OCI-LY7 (cell line): ENCODE results near the gene DACT3. TPM values are rescaled to one million over a fixed set of nuclear protein-coding genes. Genes with fewer than 3 reads are reported as not detected.
"Not testable (repeated sequence)": the region's sequence is repeated elsewhere in the genome, so short reads cannot be mapped to it uniquely, and the experiment has no call there.

Source experiments
- BruUV-seq: library from RNA; stranded (reverse); fragments of 400-500 nt; replicated peaks from 2 replicates; lab custom pipeline; 2021; lab: Mats Ljungman, UMichigan
- CTCF ChIA-PET: fragments of 300-600 bp; sonication (Branson Sonifier 250); formaldehyde crosslinking; loops from one replicate; lab custom pipeline; 2022; ENCODE audit warnings: antibody characterized with exemption; ENCODE audit not compliant: unreplicated experiment; lab: Charles Lee
- POLR2A ChIA-PET: fragments of 300-600 bp; sonication (Branson Sonifier 250); formaldehyde crosslinking; loops from one replicate; lab custom pipeline; 2022; ENCODE audit warnings: antibody characterized with exemption; lab: Charles Lee
- DNase-seq: peaks from one replicate; pipeline ENCODE4 v3.0.0-alpha.2; 2015; ENCODE audit warnings: low spot score
- H2AFZ ChIP-seq: fragments of 200-600 bp; sonication (generic), shearing (Covaris generic); 2 replicates; pipeline ENCODE4 v1.6.1; 2014; ENCODE audit warnings: mild to moderate bottlenecking, antibody characterized with exemption, low read length, moderate library complexity
- H3K27ac ChIP-seq: fragments of 200-600 bp; sonication (generic); 2 replicates; pipeline ENCODE4 v1.5.1; 2014; ENCODE audit warnings: mixed run types, low read depth, mild to moderate bottlenecking, moderate library complexity, low read length, inconsistent platforms; ENCODE audit not compliant: poor library complexity, severe bottlenecking
- H3K36me3 ChIP-seq: fragments of 200-600 bp; sonication (generic); 2 replicates; pipeline ENCODE4 v1.6.1; 2014; ENCODE audit warnings: mild to moderate bottlenecking, antibody characterized with exemption, low read length, moderate library complexity, mixed read lengths; ENCODE audit not compliant: insufficient read depth
- H3K4me1 ChIP-seq: fragments of 200-600 bp; sonication (generic); 2 replicates; pipeline ENCODE4 v1.5.1; 2014; ENCODE audit warnings: mild to moderate bottlenecking, low read length; ENCODE audit not compliant: insufficient read depth, poor library complexity, severe bottlenecking
- H3K4me2 ChIP-seq: fragments of 200-600 bp; sonication (generic); 2 replicates; pipeline ENCODE4 v1.6.1; 2014; ENCODE audit warnings: mild to moderate bottlenecking, low read length
- H3K4me3 ChIP-seq: fragments of 200-600 bp; sonication (generic); 2 replicates; pipeline ENCODE4 v1.5.1; 2014; ENCODE audit warnings: mild to moderate bottlenecking, low read depth, low read length; ENCODE audit not compliant: poor library complexity, severe bottlenecking
- H3K79me2 ChIP-seq: fragments of 200-600 bp; sonication (generic); 2 replicates; pipeline ENCODE4 v1.6.1; 2016; ENCODE audit warnings: low read depth, mild to moderate bottlenecking, low read length, moderate library complexity, mixed read lengths; ENCODE audit not compliant: insufficient read depth
- H3K9me2 ChIP-seq: fragments of 200-600 bp; sonication (generic); 2 replicates; pipeline ENCODE4 v1.6.1; 2016; ENCODE audit warnings: mild to moderate bottlenecking, low read length, mixed read lengths; ENCODE audit not compliant: insufficient read depth
- H3K9me3 ChIP-seq: fragments of 200-600 bp; sonication (generic); 2 replicates; pipeline ENCODE4 v1.6.1; 2014; ENCODE audit warnings: mild to moderate bottlenecking, mixed run types, low read length, mixed read lengths
- H4K20me1 ChIP-seq: fragments of 200-600 bp; sonication (generic); 2 replicates; pipeline ENCODE4 v1.6.1; 2014; ENCODE audit warnings: mild to moderate bottlenecking, antibody characterized with exemption, low read length, moderate library complexity, mixed read lengths; ENCODE audit not compliant: insufficient read depth
- EZH2phosphoT487 ChIP-seq: fragments of 200-600 bp; sonication (generic); IDR thresholded peaks from 2 replicates; pipeline ENCODE4 v1.6.1; 2018; ENCODE audit warnings: low read depth, borderline replicate concordance, mild to moderate bottlenecking, mixed run types, antibody characterized with exemption, low read length, moderate library complexity, mixed read lengths
- intact Hi-C: fragments of 100-400 bp; cut with micrococcal nuclease; formaldehyde crosslinking; loops from one replicate; pipeline ENCODE4 v1.10.0; 2022; ENCODE audit not compliant: unreplicated experiment
- total RNA-seq, 2 experiments: library from RNA; depleted of rRNA in 1 of 2; stranded (reverse); fragments of >200 nt in 1 of 2; shearing (Covaris generic) in 1 of 2; gene quantifications; 2 replicates each; pipeline ENCODE4 v1.2.3, GENCODE V29; 2014 to 2022
- TF ChIP-seq, protein P1 (sequence below): fragments of 200-600 bp; sonication (generic); conservative IDR thresholded peaks from 2 replicates; pipeline ENCODE4 v1.5.1; 2014; ENCODE audit warnings: mild to moderate bottlenecking, antibody characterized with exemption, low read length, moderate library complexity, mixed read lengths

The DACT3 gene
- total RNA-seq, 2 experiments from 2014 or later = 0.44 TPM; not detected in 1

GRCh38 chr19:46630586-46631205 is 30.3 kb downstream of the DACT3 start:
- Histone ChIP-seq H3K79me2 (no peaks in the 10 kb centered on the region), H3K36me3 (no peaks in the 10 kb centered on the region), H3K4me3 (no peak overlapping the region), H4K20me1 (no peaks in the 10 kb centered on the region), H2AFZ (no peak overlapping the region), H3K9me2 (no peaks in the 10 kb centered on the region), H3K27ac (no peak overlapping the region), H3K4me2 (no peak overlapping the region), H3K4me1 (peaks cover 20% of the 10 kb centered on the region), H3K9me3 (no peaks in the 10 kb centered on the region)
- DNase-seq = no peak
- intact Hi-C loops = no loop called here
- POLR2A ChIA-PET = interaction anchor here (0.6 to 1.1 kb wide), 2 partner anchors 10 to 46 kb away, joined by 5 to 6 read pairs; no protein-coding TSS in a partner anchor
- CTCF ChIA-PET = interaction anchor here (0.5 kb wide), 1 partner anchor 105 kb away, joined by 3 read pairs; no protein-coding TSS in a partner anchor
- no TSS peak for BruUV-seq
- TF ChIP-seq EZH2phosphoT487 = no peak
- TF ChIP-seq, protein P1, sequence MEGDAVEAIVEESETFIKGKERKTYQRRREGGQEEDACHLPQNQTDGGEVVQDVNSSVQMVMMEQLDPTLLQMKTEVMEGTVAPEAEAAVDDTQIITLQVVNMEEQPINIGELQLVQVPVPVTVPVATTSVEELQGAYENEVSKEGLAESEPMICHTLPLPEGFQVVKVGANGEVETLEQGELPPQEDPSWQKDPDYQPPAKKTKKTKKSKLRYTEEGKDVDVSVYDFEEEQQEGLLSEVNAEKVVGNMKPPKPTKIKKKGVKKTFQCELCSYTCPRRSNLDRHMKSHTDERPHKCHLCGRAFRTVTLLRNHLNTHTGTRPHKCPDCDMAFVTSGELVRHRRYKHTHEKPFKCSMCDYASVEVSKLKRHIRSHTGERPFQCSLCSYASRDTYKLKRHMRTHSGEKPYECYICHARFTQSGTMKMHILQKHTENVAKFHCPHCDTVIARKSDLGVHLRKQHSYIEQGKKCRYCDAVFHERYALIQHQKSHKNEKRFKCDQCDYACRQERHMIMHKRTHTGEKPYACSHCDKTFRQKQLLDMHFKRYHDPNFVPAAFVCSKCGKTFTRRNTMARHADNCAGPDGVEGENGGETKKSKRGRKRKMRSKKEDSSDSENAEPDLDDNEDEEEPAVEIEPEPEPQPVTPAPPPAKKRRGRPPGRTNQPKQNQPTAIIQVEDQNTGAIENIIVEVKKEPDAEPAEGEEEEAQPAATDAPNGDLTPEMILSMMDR = no peak

GRCh38 chr19:46629546-46630025 is 31.4 kb downstream of the DACT3 start:
- Histone ChIP-seq H4K20me1 (no peaks in the 10 kb centered on the region), H3K79me2 (no peaks in the 10 kb centered on the region), H3K4me3 (no peak overlapping the region), H3K9me2 (no peaks in the 10 kb centered on the region), H3K4me2 (no peak overlapping the region), H3K9me3 (no peaks in the 10 kb centered on the region), H2AFZ (no peak overlapping the region), H3K27ac (no peak overlapping the region), H3K4me1 (peaks cover 21% of the 10 kb centered on the region), H3K36me3 (no peaks in the 10 kb centered on the region)
- POLR2A ChIA-PET = no interaction called here
- CTCF ChIA-PET = no interaction called here
- TF ChIP-seq, protein P1 = no peak
- no peak for DNase-seq
- no TSS peak for BruUV-seq
- intact Hi-C loops = no loop called here

GRCh38 chr19:46628970-46629369 is 32.0 kb downstream of the DACT3 start:
- H3K36me3 ChIP-seq, H3K27ac ChIP-seq, DNase-seq, H4K20me1 ChIP-seq, BruUV-seq, POLR2A ChIA-PET, H3K9me3 ChIP-seq, H3K9me2 ChIP-seq, H2AFZ ChIP-seq, H3K4me3 ChIP-seq, H3K79me2 ChIP-seq, intact Hi-C loops, CTCF ChIA-PET, H3K4me2 ChIP-seq: not testable (repeated sequence)
- H3K4me1 ChIP-seq = peaks cover 22% of the 10 kb centered on the region
